ENCODE data around the gene C5orf52. TPM values are rescaled to one million over a fixed set of nuclear protein-coding genes. Genes with fewer than 3 reads are reported as not detected.
"Not testable (repeated sequence)": the region's sequence is repeated elsewhere in the genome, so short reads cannot be mapped to it uniquely, and the experiment has no call there.

The C5orf52 gene
- total and polyA plus RNA-seq, 2 experiments from 2014 or later, result not detected

- H3K27ac ChIP-seq, result no peak overlapping the region
- H3K4me2 ChIP-seq, result no peak overlapping the region
- no peak for DNase-seq (ENCODE audit: low spot score)
- no peaks in the 10 kb centered on the region for H4K20me1 ChIP-seq (ENCODE audit: insufficient read depth, poor library complexity, severe bottlenecking)
- H3K36me3 ChIP-seq (replicated peaks; ENCODE audit: insufficient read depth, low read depth), result no peaks in the 10 kb centered on the region
- TF ChIP-seq CTCF (IDR thresholded peaks at IDR 0.05; ENCODE audit: poor library complexity) (no peak), EZH2 (IDR thresholded peaks at IDR 0.05; ENCODE audit: borderline replicate concordance) (no peak), EZH2phosphoT487 (IDR thresholded peaks at IDR 0.05; ENCODE audit: low read depth, severe bottlenecking, unreplicated experiment) (no peak)
- H3K4me3 ChIP-seq, result no peak overlapping the region
- H3K9me3 ChIP-seq (ENCODE audit: low read depth), result no peaks in the 10 kb centered on the region
- no peak overlapping the region for H2AFZ ChIP-seq
- no peaks in the 10 kb centered on the region for H3K27me3 ChIP-seq
- no peaks in the 10 kb centered on the region for H3K79me2 ChIP-seq
- H3K4me1 ChIP-seq (ENCODE audit: insufficient read depth), result peaks cover 10% of the 10 kb centered on the region
- H3K9me2 ChIP-seq (replicated peaks; ENCODE audit: insufficient read depth), result no peaks in the 10 kb centered on the region
- 59% methylated on average over 3 of the region's 3 CpGs for WGBS (ENCODE audit: low lambda C conversion rate, missing lambda C conversion rate)
Measured at GRCh38 chr5:157682257-157682656, 10.9 kb downstream of the C5orf52 start.

GRCh38 chr5:157686276-157687197, 15.2 kb downstream of the C5orf52 start:
- not testable (repeated sequence) for H3K4me3 ChIP-seq; H3K9me3 ChIP-seq (ENCODE audit: low read depth); DNase-seq (ENCODE audit: low spot score); H3K4me2 ChIP-seq; H3K36me3 ChIP-seq (replicated peaks; ENCODE audit: insufficient read depth, low read depth); H3K9me2 ChIP-seq (replicated peaks; ENCODE audit: insufficient read depth); H4K20me1 ChIP-seq (ENCODE audit: insufficient read depth, poor library complexity, severe bottlenecking); H3K79me2 ChIP-seq; H3K27me3 ChIP-seq
- Histone ChIP-seq H3K4me1 (ENCODE audit: insufficient read depth) (peaks cover 12% of the 10 kb centered on the region), H3K27ac (peak overlapping the region; percentile 47), H2AFZ (peak overlapping the region; percentile 45)
- 60% methylated on average over 14 of the region's 14 CpGs for WGBS (ENCODE audit: low lambda C conversion rate, missing lambda C conversion rate)

- Histone ChIP-seq H3K9me2 (replicated peaks; ENCODE audit: insufficient read depth) (no peaks in the 10 kb centered on the region), H3K4me3 (no peak overlapping the region), H3K27me3 (no peaks in the 10 kb centered on the region), H3K27ac (peak overlapping the region; percentile 47), H2AFZ (peak overlapping the region; percentile 45), H4K20me1 (ENCODE audit: insufficient read depth, poor library complexity, severe bottlenecking) (no peaks in the 10 kb centered on the region), H3K36me3 (replicated peaks; ENCODE audit: insufficient read depth, low read depth) (no peaks in the 10 kb centered on the region), H3K4me1 (ENCODE audit: insufficient read depth) (peaks cover 12% of the 10 kb centered on the region), H3K4me2 (no peak overlapping the region), H3K79me2 (no peaks in the 10 kb centered on the region), H3K9me3 (ENCODE audit: low read depth) (no peaks in the 10 kb centered on the region)
- DNase-seq (ENCODE audit: low spot score), result no peak
- TF ChIP-seq EZH2phosphoT487 (IDR thresholded peaks at IDR 0.05; ENCODE audit: low read depth, severe bottlenecking, unreplicated experiment), result no peak
- no peak for TF ChIP-seq CTCF (IDR thresholded peaks at IDR 0.05; ENCODE audit: poor library complexity)
- no peak for TF ChIP-seq EZH2 (IDR thresholded peaks at IDR 0.05; ENCODE audit: borderline replicate concordance)
- WGBS (ENCODE audit: low lambda C conversion rate, missing lambda C conversion rate), result 100% methylated on average over 1 of the region's 1 CpG
Measured at GRCh38 chr5:157687198-157687554, 15.8 kb downstream of the C5orf52 start.

- Histone ChIP-seq H3K79me2 (no peaks in the 10 kb centered on the region), H3K9me3 (ENCODE audit: low read depth) (no peaks in the 10 kb centered on the region), H3K27ac (no peak overlapping the region), H4K20me1 (ENCODE audit: insufficient read depth, poor library complexity, severe bottlenecking) (no peaks in the 10 kb centered on the region), H3K27me3 (no peaks in the 10 kb centered on the region), H3K4me1 (ENCODE audit: insufficient read depth) (peaks cover 12% of the 10 kb centered on the region), H3K4me3 (no peak overlapping the region), H3K9me2 (replicated peaks; ENCODE audit: insufficient read depth) (no peaks in the 10 kb centered on the region), H2AFZ (no peak overlapping the region), H3K36me3 (replicated peaks; ENCODE audit: insufficient read depth, low read depth) (no peaks in the 10 kb centered on the region), H3K4me2 (no peak overlapping the region)
- no peak for DNase-seq (ENCODE audit: low spot score)
- 97% methylated on average over 30 of the region's 52 CpGs for WGBS (ENCODE audit: low lambda C conversion rate, missing lambda C conversion rate)
- no peak for TF ChIP-seq EZH2phosphoT487 (IDR thresholded peaks at IDR 0.05; ENCODE audit: low read depth, severe bottlenecking, unreplicated experiment)
- TF ChIP-seq EZH2 (IDR thresholded peaks at IDR 0.05; ENCODE audit: borderline replicate concordance), result no peak
- TF ChIP-seq CTCF (IDR thresholded peaks at IDR 0.05; ENCODE audit: poor library complexity), result no peak
Measured at GRCh38 chr5:157689942-157690689, 18.8 kb downstream of the C5orf52 start.

All from hepatocyte (in vitro differentiated cells).